ENCODE data around the gene MARVELD1. TPM values are rescaled to one million over a fixed set of nuclear protein-coding genes. Genes with fewer than 3 reads are reported as not detected.

MARVELD1 gene
- total RNA-seq, 1 donor from 2014 or later: 0.31 TPM

DNA sequence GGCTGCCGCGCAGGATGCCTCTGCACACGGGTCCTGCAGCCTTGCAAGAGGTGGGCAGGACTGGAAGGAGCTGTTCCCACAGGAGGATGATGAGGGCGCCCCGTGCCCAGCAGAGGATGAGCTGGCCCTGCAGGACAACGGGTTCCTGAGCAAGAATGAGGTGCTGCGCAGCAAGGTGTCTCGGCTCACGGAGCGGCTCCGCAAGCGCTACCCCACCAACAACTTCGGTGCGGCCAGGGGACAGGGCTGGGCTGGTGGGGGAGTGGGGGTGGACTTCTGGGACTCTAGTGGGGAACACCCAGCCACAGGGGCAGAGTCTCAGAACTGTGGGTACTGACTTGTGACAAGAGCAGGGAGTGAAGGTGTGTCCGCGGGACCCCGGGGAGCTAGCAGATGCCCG, 39.4 kb downstream of the MARVELD1 start:
- ATAC-seq (ENCODE audit: low read depth) (no peak), DNase-seq (no peak)
- Mint-ChIP-seq H3K27ac (no peak overlapping the region), H3K4me1 (no peaks in the 10 kb centered on the region), H3K27me3 (no peaks in the 10 kb centered on the region), H3K36me3 (ENCODE audit: low read depth) (peaks cover 96% of the 10 kb centered on the region), H3K9me3 (no peaks in the 10 kb centered on the region), H3K4me3 (no peak overlapping the region)
- ChIA-PET POLR2A (no interaction called here), CTCF (no interaction called here)
- TF ChIP-seq CTCF (IDR thresholded peaks at IDR 0.05): no peak
- intact Hi-C loops (cut with micrococcal nuclease): no loop called here

- intact Hi-C loops (cut with micrococcal nuclease): no loop called here
- CTCF ChIA-PET: no interaction called here
- Mint-ChIP-seq H3K36me3 (ENCODE audit: low read depth) (peaks cover 93% of the 10 kb centered on the region), H3K4me3 (no peak overlapping the region), H3K9me3 (no peaks in the 10 kb centered on the region), H3K27ac (no peak overlapping the region), H3K4me1 (no peaks in the 10 kb centered on the region), H3K27me3 (no peaks in the 10 kb centered on the region)
- ATAC-seq (ENCODE audit: low read depth) (no peak), DNase-seq (no peak)
- TF ChIP-seq CTCF (IDR thresholded peaks at IDR 0.05): no peak
- POLR2A ChIA-PET: no interaction called here
Observed at GRCh38 chr10:97754726-97755125, 41.2 kb downstream of the MARVELD1 start.

DNA sequence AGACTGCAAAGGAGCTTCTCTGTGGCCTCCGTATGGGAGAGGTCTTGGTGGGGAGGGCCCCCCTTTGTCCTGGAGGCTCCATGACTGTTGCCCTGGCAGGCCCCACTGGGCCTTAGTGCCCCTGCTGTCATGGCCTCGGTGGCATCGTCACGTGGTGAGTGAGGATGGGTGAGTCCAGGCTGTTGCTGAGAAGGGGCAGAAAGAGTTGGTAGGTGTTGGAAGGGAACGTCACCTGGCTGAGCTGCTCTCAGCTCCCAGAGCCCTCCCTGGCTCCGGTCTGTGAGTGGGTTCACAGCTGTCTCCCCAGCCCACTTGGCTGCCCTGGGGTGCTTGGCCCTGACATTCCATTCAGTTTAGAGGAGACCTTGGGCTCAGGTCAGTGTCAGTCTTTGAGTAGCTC, 42.2 kb downstream of the MARVELD1 start:
- H3K4me1 Mint-ChIP-seq: no peaks in the 10 kb centered on the region
- H3K4me3 Mint-ChIP-seq: no peak overlapping the region
- DNase-seq: no peak
- intact Hi-C loops (cut with micrococcal nuclease): no loop called here
- no peak overlapping the region for H3K27ac Mint-ChIP-seq
- H3K27me3 Mint-ChIP-seq: no peaks in the 10 kb centered on the region
- no peaks in the 10 kb centered on the region for H3K9me3 Mint-ChIP-seq
- ChIA-PET POLR2A (no interaction called here), CTCF (no interaction called here)
- peaks cover 93% of the 10 kb centered on the region for H3K36me3 Mint-ChIP-seq (ENCODE audit: low read depth)
- no peak for ATAC-seq (ENCODE audit: low read depth)
- TF ChIP-seq CTCF (IDR thresholded peaks at IDR 0.05): no peak

DNA sequence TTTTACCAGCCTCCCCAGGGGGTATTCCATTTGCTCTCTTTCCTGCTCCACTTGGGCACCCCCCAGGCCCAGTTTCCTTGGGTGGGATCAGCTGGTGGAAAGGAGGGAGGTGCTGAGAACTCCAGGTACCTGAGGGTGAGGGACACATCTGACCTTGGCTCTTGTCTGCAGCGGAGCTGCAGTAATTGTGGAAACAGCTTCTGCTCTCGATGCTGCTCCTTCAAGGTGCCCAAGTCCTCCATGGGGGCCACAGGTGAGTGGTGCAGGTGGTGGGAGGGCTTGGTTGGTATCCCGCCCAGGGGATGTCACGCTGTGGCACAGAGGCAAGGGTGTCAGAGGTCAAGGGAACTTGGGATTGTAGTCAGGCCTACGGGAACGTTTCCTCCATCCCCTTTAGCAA, 43.9 kb downstream of the MARVELD1 start:
- H3K36me3 Mint-ChIP-seq (ENCODE audit: low read depth): peaks cover 91% of the 10 kb centered on the region
- H3K27ac Mint-ChIP-seq: no peak overlapping the region
- ChIA-PET POLR2A (interaction anchor here (0.7 kb wide), 1 partner anchor 9 kb away, joined by 8 read pairs; no protein-coding TSS in a partner anchor), CTCF (no interaction called here)
- no peak for TF ChIP-seq CTCF (IDR thresholded peaks at IDR 0.05)
- intact Hi-C loops (cut with micrococcal nuclease): no loop called here
- H3K4me1 Mint-ChIP-seq: no peaks in the 10 kb centered on the region
- no peak overlapping the region for H3K4me3 Mint-ChIP-seq
- H3K9me3 Mint-ChIP-seq: no peaks in the 10 kb centered on the region
- H3K27me3 Mint-ChIP-seq: no peaks in the 10 kb centered on the region
- DNase-seq: no peak
- ATAC-seq (ENCODE audit: low read depth): no peak

DNA sequence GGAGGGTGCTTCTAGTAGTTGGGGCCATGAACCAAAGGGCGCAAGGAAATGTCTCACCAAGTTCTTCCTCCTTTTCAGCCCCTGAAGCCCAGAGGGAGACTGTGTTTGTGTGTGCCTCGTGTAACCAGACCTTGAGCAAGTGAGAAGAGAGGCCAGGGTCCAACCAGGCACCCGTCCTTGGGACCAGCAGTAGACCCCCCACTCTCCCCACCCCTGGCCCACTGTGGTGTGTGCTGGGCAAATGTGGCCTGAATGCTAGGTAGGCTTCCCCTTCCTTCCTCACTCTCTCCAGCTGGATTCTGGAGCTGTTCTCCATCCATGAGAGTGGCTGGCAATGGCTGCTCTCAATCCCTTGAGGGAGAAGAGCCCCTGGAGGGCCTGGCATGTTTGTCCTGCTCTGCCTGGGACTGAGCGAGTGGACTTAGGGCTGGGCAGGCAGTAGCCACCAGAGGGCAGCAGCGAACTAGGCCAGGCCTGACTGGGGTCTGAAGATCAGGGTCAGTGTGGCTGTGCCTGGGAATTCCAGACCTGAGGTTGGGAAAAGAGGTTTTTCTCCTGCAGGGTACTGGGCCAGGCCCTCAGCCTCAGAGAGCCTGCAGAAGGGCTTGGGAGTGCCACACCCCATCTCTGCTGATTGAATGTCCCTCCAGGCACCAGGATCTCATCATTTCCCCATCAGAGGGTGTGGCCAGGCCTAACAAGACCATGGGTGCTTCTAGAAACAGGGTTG, 45.8 kb downstream of the MARVELD1 start:
- DNase-seq (peak; percentile 33), ATAC-seq (ENCODE audit: low read depth) (peak; percentile 69)
- H3K27ac Mint-ChIP-seq: no peak overlapping the region
- H3K36me3 Mint-ChIP-seq (ENCODE audit: low read depth): peaks cover 73% of the 10 kb centered on the region
- CTCF ChIA-PET: no interaction called here
- H3K4me3 Mint-ChIP-seq: no peak overlapping the region
- H3K4me1 Mint-ChIP-seq: peaks cover 7% of the 10 kb centered on the region
- TF ChIP-seq CTCF (IDR thresholded peaks at IDR 0.05): no peak
- no peaks in the 10 kb centered on the region for H3K9me3 Mint-ChIP-seq
- H3K27me3 Mint-ChIP-seq: no peaks in the 10 kb centered on the region
- intact Hi-C loops (cut with micrococcal nuclease): loop anchor here (1.0 kb wide), 1 partner anchor 286 kb away; no protein-coding TSS in a partner anchor
- POLR2A ChIA-PET: no interaction called here

Data from activated B cell treated with CpG ODN at 0.5 μM for 24 hours (primary cell).